OCI-LY1 (cell line): Measurements from ENCODE around the gene SARM1.

Source experiments
- EZH2 ChIP-seq: fragments of 200-600 bp; sonication (generic), shearing (Covaris generic); IDR thresholded peaks from 2 replicates; pipeline ENCODE4 v1.8.0; 2017; ENCODE audit warnings: borderline replicate concordance, mixed run types, mild to moderate bottlenecking, antibody characterized with exemption, low read length, moderate library complexity, mixed read lengths
- TF ChIP-seq, protein P1 (sequence below): fragments of 200-600 bp; sonication (generic), shearing (Covaris generic); IDR thresholded peaks from 2 replicates; pipeline ENCODE4 v1.5.1; 2017; ENCODE audit warnings: mild to moderate bottlenecking, antibody characterized with exemption, low read length, moderate library complexity, mixed read lengths

DNA sequence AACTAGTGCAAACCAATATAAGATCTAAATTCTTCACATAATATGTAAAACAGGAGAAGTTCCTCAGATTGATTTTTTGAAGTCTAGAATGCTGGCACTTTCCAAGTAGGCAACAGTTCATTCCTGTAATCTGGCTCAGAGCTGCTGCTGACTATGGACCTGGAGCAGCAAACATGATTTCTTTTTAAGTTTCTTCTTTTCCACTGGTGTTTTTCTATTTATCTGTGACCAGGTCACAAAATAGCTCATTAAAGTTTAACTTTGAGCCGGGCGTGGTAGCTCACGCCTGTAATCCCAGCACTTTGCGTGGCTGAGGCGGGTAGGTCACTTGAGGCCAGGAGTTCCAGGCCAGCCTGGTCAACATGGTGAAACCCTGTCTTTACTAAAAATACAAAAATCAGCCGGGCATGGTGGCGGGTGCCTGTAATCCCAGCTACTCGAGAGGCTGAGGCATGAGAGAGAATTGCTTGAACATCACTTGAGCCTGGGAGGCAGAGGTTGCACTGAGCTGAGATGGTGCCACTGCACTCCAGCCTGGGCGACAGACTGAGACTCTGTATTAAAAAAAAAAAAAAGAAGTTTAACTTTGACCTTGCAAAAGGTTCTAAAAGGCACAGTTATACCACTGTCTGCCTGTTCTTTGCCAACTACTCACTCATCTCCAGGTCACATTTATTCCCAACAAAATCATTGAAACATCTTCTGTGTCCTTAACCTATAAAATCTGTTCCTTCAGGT is 72.6 kb downstream of the SARM1 start:
- TF ChIP-seq, protein P1, sequence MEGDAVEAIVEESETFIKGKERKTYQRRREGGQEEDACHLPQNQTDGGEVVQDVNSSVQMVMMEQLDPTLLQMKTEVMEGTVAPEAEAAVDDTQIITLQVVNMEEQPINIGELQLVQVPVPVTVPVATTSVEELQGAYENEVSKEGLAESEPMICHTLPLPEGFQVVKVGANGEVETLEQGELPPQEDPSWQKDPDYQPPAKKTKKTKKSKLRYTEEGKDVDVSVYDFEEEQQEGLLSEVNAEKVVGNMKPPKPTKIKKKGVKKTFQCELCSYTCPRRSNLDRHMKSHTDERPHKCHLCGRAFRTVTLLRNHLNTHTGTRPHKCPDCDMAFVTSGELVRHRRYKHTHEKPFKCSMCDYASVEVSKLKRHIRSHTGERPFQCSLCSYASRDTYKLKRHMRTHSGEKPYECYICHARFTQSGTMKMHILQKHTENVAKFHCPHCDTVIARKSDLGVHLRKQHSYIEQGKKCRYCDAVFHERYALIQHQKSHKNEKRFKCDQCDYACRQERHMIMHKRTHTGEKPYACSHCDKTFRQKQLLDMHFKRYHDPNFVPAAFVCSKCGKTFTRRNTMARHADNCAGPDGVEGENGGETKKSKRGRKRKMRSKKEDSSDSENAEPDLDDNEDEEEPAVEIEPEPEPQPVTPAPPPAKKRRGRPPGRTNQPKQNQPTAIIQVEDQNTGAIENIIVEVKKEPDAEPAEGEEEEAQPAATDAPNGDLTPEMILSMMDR, result no peak
- TF ChIP-seq EZH2, result no peak
